Smooth muscle cell (in vitro differentiated cells): Measurements from ENCODE around the gene CLDN6. TPM values are rescaled to one million over a fixed set of nuclear protein-coding genes. Genes with fewer than 3 reads are reported as not detected.
"Not testable (repeated sequence)": the region's sequence is repeated elsewhere in the genome, so short reads cannot be mapped to it uniquely, and the experiment has no call there.

ENCODE experiments used
- DNase-seq: peaks from one replicate; lab custom pipeline; 2025; ENCODE audit not compliant: unreplicated experiment; lab: John Stamatoyannopoulos, UW
- H2AFZ ChIP-seq: fragments of 200-600 bp; sonication (generic); 2 replicates; pipeline ENCODE4 v1.6.0; 2016; ENCODE audit warnings: antibody characterized with exemption, low read depth, mild to moderate bottlenecking
- H3F3A ChIP-seq: fragments of 200-600 bp; sonication (generic); 2 replicates; pipeline ENCODE4 v1.6.0; 2017; ENCODE audit warnings: antibody characterized with exemption, low read depth
- H3K27ac ChIP-seq: fragments of 200-600 bp; sonication (generic); 2 replicates; pipeline ENCODE4 v1.5.1; 2016; ENCODE audit warnings: low read depth, mild to moderate bottlenecking
- H3K27me3 ChIP-seq: fragments of 200-600 bp; sonication (generic); 2 replicates; pipeline ENCODE4 v1.6.1; 2016; ENCODE audit warnings: low read depth, mild to moderate bottlenecking
- H3K36me3 ChIP-seq: fragments of 200-600 bp; sonication (generic); 2 replicates; pipeline ENCODE4 v1.5.1; 2016; ENCODE audit warnings: low read depth
- H3K4me1 ChIP-seq: fragments of 200-600 bp; sonication (generic); 2 replicates; pipeline ENCODE4 v1.5.1; 2016; ENCODE audit warnings: low read depth
- H3K4me2 ChIP-seq: fragments of 200-600 bp; sonication (generic); 2 replicates; pipeline ENCODE4 v1.6.0; 2016; ENCODE audit warnings: mild to moderate bottlenecking
- H3K4me3 ChIP-seq: fragments of 200-600 bp; sonication (generic); 2 replicates; pipeline ENCODE4 v1.5.1; 2016; ENCODE audit warnings: mild to moderate bottlenecking
- H3K79me2 ChIP-seq: fragments of 200-600 bp; sonication (generic); 2 replicates; pipeline ENCODE4 v1.6.0; 2016; ENCODE audit warnings: low read depth, mild to moderate bottlenecking
- H3K9ac ChIP-seq: fragments of 200-600 bp; sonication (generic); 2 replicates; pipeline ENCODE4 v1.6.0; 2016; ENCODE audit warnings: low read depth
- H3K9me3 ChIP-seq: fragments of 200-600 bp; sonication (generic); replicated peaks from 2 replicates; pipeline ENCODE4 v1.5.1; 2016; ENCODE audit warnings: low read depth
- H4K20me1 ChIP-seq: fragments of 200-600 bp; sonication (generic); 2 replicates; pipeline ENCODE4 v1.6.0; 2016; ENCODE audit warnings: low read depth
- CTCF ChIP-seq: fragments of 200-600 bp; sonication (generic); IDR thresholded peaks from 2 replicates; pipeline ENCODE4 v1.5.1; 2017; ENCODE audit warnings: borderline replicate concordance, mild to moderate bottlenecking, antibody characterized with exemption; ENCODE audit not compliant: insufficient read depth, poor library complexity, severe bottlenecking
- WGBS: methylation state at CpG from one replicate; pipeline ENCODE4 v1.1.7; 2016; ENCODE audit warnings: low lambda C conversion rate; 5-methylcytosine and 5-hydroxymethylcytosine counted together
- polyA plus RNA-seq: library from polyadenylated mRNA; unstranded; fragments of >200 nt; fragmentation: Nextera tagmentation; extraction: Ambion mirVana; gene quantifications from 2 replicates; pipeline ENCODE4 v1.2.1, GENCODE V29; 2016
- total RNA-seq: library from RNA; depleted of rRNA; stranded (reverse); fragments of >200 nt; gene quantifications from 2 replicates; pipeline ENCODE4 v1.2.3, GENCODE V29; 2014

CLDN6 gene
- total and polyA plus RNA-seq, 2 experiments from 2014 or later, result 55.4 to 113 TPM

GRCh38 chr16:3054965-3055733, 37.2 kb upstream of the CLDN6 start:
- Histone ChIP-seq H3K4me2 (no peak overlapping the region), H2AFZ (no peak overlapping the region), H3K4me3 (no peak overlapping the region), H3K9ac (no peak overlapping the region), H3K27me3 (no peaks in the 10 kb centered on the region), H3K36me3 (no peaks in the 10 kb centered on the region), H3K4me1 (peaks cover 7% of the 10 kb centered on the region), H3F3A (peaks cover 4% of the 10 kb centered on the region), H3K27ac (no peak overlapping the region), H3K9me3 (no peaks in the 10 kb centered on the region), H3K79me2 (no peaks in the 10 kb centered on the region), H4K20me1 (peaks cover 9% of the 10 kb centered on the region)
- DNase-seq, result no peak
- WGBS, result 94% methylated on average over 17 of the region's 17 CpGs
- TF ChIP-seq CTCF, result no peak

- not testable (repeated sequence) for H3K4me1 ChIP-seq, H3K9ac ChIP-seq, H4K20me1 ChIP-seq, H2AFZ ChIP-seq, H3K27ac ChIP-seq, H3K4me2 ChIP-seq, H3F3A ChIP-seq, H3K36me3 ChIP-seq, H3K79me2 ChIP-seq, H3K9me3 ChIP-seq, H3K4me3 ChIP-seq, DNase-seq
- peaks cover 13% of the 10 kb centered on the region for H3K27me3 ChIP-seq
- WGBS, result 88% methylated on average over 13 of the region's 13 CpGs
Measured at GRCh38 chr16:3053330-3053710, 35.3 kb upstream of the CLDN6 start.

GRCh38 chr16:3052571-3053329, 34.8 kb upstream of the CLDN6 start:
- 87% methylated on average over 12 of the region's 12 CpGs for WGBS
- H3K36me3 ChIP-seq, H4K20me1 ChIP-seq, H3K9me3 ChIP-seq, H3K79me2 ChIP-seq, DNase-seq, H3K4me2 ChIP-seq, H3K4me3 ChIP-seq, H3K4me1 ChIP-seq, H3F3A ChIP-seq, H2AFZ ChIP-seq, H3K27ac ChIP-seq, H3K9ac ChIP-seq: not testable (repeated sequence)
- H3K27me3 ChIP-seq, result peaks cover 19% of the 10 kb centered on the region

GRCh38 chr16:3051494-3051893, 33.5 kb upstream of the CLDN6 start:
- Histone ChIP-seq H4K20me1 (no peaks in the 10 kb centered on the region), H3K27me3 (peaks cover 31% of the 10 kb centered on the region), H3K4me3 (no peak overlapping the region), H3F3A (no peaks in the 10 kb centered on the region), H3K4me2 (no peak overlapping the region), H2AFZ (no peak overlapping the region), H3K36me3 (no peaks in the 10 kb centered on the region), H3K9ac (no peak overlapping the region), H3K79me2 (no peaks in the 10 kb centered on the region), H3K4me1 (no peaks in the 10 kb centered on the region), H3K27ac (no peak overlapping the region), H3K9me3 (no peaks in the 10 kb centered on the region)
- 82% methylated on average over 9 of the region's 9 CpGs for WGBS
- no peak for TF ChIP-seq CTCF
- DNase-seq, result no peak
